HepG2 (cell line): ENCODE measurements around the gene TUT7. TPM values are rescaled to one million over a fixed set of nuclear protein-coding genes. Genes with fewer than 3 reads are reported as not detected.

Experiments
- EEA1 ChIP-seq: sonication (generic); formaldehyde crosslinking; IDR thresholded peaks from 2 replicates; pipeline ENCODE4 v1.5.1; 2020; ENCODE audit warnings: mild to moderate bottlenecking, missing genetic modification reagents, borderline replicate concordance
- MED1 ChIP-seq: sonication (generic); formaldehyde crosslinking; IDR thresholded peaks from 2 replicates; pipeline ENCODE4 v1.4.0; 2020; ENCODE audit warnings: missing genetic modification reagents
- POLR2AphosphoS5 ChIP-seq: IDR thresholded peaks from 2 replicates; pipeline ENCODE4 v1.6.1; 2012; ENCODE audit warnings: low read depth, low read length
- PRPF4 ChIP-seq: fragments of 200-400 bp; formaldehyde crosslinking; IDR thresholded peaks from 2 replicates; pipeline ENCODE4 v1.6.1; 2016; ENCODE audit warnings: low read length, low read depth; ENCODE audit not compliant: poor library complexity, severe bottlenecking
- SNAI1 ChIP-seq: sonication (generic); formaldehyde crosslinking; IDR thresholded peaks from 2 replicates; pipeline ENCODE4 v1.5.0; 2020; ENCODE audit warnings: mild to moderate bottlenecking, missing genetic modification reagents, borderline replicate concordance
- TMF1 ChIP-seq: sonication (generic); formaldehyde crosslinking; IDR thresholded peaks from 2 replicates; pipeline ENCODE4 v1.8.1; 2022; ENCODE audit warnings: low read depth, missing genetic modification reagents
- ZNF501 ChIP-seq: sonication (generic); formaldehyde crosslinking; IDR thresholded peaks from 2 replicates; pipeline ENCODE4 v1.5.1; 2020; ENCODE audit warnings: mild to moderate bottlenecking, moderate library complexity, missing genetic modification reagents
- ZNF543 ChIP-seq: sonication (generic); formaldehyde crosslinking; IDR thresholded peaks from 2 replicates; pipeline ENCODE4 v1.4.0; 2020; ENCODE audit warnings: mild to moderate bottlenecking, missing genetic modification reagents
- ZNF577 ChIP-seq: sonication (generic); formaldehyde crosslinking; IDR thresholded peaks from 2 replicates; pipeline ENCODE4 v1.4.0; 2020; ENCODE audit warnings: mild to moderate bottlenecking, low read depth, missing genetic modification reagents, borderline replicate concordance
- ZNF792 ChIP-seq: IDR thresholded peaks from 2 replicates; pipeline ENCODE4 v1.6.1; 2016
- polyA plus RNA-seq, 8 experiments: library from polyadenylated mRNA; depleted of rRNA in 3 of 8; stranded (reverse) in 7 of 8; unstranded in 1 of 8; fragments of >200 nt; fragmentation: Illumina TruSeq in 4 of 8; extraction: Trizol in 4 of 8; gene quantifications; 2 replicates each; pipeline versions ENCODE4 v1.2.1 to v1.2.3, GENCODE V29; 2011 to 2016; ENCODE audit warnings: low read depth in 4 of 8, missing spikeins in 1 of 8, mixed read lengths in 1 of 8; ENCODE audit not compliant: insufficient read depth in 1 of 8
- total RNA-seq, 5 experiments: library from RNA; depleted of rRNA; stranded (reverse); fragments of >200 nt; fragmentation: Illumina TruSeq; extraction: Trizol; gene quantifications; 2 replicates each; pipeline ENCODE4 v1.2.3, GENCODE V29; 2016; ENCODE audit warnings: low read depth in 1 of 5
- TF ChIP-seq, protein P1 (sequence below): sonication (generic); formaldehyde crosslinking; IDR thresholded peaks from 2 replicates; pipeline ENCODE4 v1.4.0; 2020; ENCODE audit warnings: missing genetic modification reagents, borderline replicate concordance
- TF ChIP-seq, protein P2 (sequence below), 2 experiments: fragments of 450-650 bp in 1 of 2; sonication (generic) in 1 of 2; formaldehyde crosslinking in 1 of 2; IDR thresholded peaks; 2 replicates each; pipeline versions ENCODE4 v1.6.1 to v1.8.0; 2016 to 2022; ENCODE audit warnings: antibody characterized with exemption in 1 of 2, mild to moderate bottlenecking in 1 of 2, missing genetic modification reagents in 1 of 2
- TF ChIP-seq, protein P3 (sequence below): sonication (generic); formaldehyde crosslinking; IDR thresholded peaks from 2 replicates; pipeline ENCODE4 v1.4.0; 2020; ENCODE audit warnings: missing genetic modification reagents

The TUT7 gene
- total and polyA plus RNA-seq, 2 of the 13 experiments (the other 11 are each of a cell fraction or from before 2014, with no cell fraction given): 12.0 to 19.4 TPM

DNA sequence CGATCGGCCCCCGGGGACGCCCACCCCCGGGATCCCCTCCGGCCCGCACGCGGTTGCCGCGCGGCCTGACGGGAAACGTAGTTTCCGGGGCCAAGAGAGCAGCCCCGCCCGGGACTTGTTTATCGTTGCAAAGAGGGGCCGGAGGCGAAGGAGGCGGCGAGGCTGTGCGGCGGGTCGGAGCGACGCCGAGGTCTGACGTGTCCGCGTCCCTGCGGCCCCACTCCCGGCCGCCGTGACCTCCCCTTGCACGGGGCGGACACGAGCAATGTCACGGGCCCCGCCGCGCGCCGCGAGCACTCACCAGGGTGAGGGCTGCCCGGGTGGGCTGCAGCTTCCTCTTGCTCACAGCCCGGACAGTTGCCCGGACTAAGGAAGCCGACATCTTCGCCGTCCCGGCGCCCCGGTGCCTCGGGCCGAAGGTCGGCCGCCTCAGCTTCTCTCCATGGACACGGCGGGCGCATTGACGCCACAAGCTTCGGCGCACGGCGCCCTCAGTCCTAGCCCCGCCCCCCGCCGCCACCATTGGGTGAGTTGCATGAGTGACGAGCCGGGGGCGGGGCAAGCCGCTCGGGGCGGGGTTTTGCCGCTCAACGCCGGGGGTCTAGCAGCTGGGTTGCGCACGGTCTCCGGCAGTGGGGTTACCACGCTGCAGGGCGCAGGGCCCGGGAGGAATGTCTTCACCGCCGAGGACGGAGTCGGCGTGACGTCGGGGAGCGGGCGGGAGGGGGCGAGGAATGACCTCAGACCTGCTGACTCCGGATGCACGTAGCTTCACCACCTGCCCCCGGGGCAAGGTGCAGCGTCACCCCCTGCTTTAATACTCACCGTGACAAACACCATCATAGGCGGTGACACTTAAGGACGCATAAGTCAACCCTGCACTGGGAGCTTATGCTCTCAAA is 71.9 kb downstream of the TUT7 start, which contains the start of gene ISCA1 (continued):
- TF ChIP-seq ZNF543 (CRISPR knock-in tag) (peak; percentile 90), EEA1 (CRISPR knock-in tag) (no peak), ZNF577 (CRISPR knock-in tag) (no peak), POLR2AphosphoS5 (peak; percentile 78), ZNF501 (CRISPR knock-in tag) (peak; percentile 69), MED1 (peak; percentile 19), TMF1 (CRISPR knock-in tag) (no peak), PRPF4 (no peak), ZNF792 (CRISPR knock-in tag) (0 out of 2 replicates have a peak, but pooled peaks have one; percentile 42), SNAI1 (CRISPR knock-in tag) (peak; percentile 54; the same call in 1 of the 2 replicates)
- TF ChIP-seq, protein P1, sequence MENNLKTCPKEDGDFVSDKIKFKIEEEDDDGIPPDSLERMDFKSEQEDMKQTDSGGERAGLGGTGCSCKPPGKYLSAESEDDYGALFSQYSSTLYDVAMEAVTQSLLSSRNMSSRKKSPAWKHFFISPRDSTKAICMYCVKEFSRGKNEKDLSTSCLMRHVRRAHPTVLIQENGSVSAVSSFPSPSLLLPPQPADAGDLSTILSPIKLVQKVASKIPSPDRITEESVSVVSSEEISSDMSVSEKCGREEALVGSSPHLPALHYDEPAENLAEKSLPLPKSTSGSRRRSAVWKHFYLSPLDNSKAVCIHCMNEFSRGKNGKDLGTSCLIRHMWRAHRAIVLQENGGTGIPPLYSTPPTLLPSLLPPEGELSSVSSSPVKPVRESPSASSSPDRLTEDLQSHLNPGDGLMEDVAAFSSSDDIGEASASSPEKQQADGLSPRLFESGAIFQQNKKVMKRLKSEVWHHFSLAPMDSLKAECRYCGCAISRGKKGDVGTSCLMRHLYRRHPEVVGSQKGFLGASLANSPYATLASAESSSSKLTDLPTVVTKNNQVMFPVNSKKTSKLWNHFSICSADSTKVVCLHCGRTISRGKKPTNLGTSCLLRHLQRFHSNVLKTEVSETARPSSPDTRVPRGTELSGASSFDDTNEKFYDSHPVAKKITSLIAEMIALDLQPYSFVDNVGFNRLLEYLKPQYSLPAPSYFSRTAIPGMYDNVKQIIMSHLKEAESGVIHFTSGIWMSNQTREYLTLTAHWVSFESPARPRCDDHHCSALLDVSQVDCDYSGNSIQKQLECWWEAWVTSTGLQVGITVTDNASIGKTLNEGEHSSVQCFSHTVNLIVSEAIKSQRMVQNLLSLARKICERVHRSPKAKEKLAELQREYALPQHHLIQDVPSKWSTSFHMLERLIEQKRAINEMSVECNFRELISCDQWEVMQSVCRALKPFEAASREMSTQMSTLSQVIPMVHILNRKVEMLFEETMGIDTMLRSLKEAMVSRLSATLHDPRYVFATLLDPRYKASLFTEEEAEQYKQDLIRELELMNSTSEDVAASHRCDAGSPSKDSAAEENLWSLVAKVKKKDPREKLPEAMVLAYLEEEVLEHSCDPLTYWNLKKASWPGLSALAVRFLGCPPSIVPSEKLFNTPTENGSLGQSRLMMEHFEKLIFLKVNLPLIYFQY (CRISPR knock-in tag): no peak
- TF ChIP-seq, protein P2, sequence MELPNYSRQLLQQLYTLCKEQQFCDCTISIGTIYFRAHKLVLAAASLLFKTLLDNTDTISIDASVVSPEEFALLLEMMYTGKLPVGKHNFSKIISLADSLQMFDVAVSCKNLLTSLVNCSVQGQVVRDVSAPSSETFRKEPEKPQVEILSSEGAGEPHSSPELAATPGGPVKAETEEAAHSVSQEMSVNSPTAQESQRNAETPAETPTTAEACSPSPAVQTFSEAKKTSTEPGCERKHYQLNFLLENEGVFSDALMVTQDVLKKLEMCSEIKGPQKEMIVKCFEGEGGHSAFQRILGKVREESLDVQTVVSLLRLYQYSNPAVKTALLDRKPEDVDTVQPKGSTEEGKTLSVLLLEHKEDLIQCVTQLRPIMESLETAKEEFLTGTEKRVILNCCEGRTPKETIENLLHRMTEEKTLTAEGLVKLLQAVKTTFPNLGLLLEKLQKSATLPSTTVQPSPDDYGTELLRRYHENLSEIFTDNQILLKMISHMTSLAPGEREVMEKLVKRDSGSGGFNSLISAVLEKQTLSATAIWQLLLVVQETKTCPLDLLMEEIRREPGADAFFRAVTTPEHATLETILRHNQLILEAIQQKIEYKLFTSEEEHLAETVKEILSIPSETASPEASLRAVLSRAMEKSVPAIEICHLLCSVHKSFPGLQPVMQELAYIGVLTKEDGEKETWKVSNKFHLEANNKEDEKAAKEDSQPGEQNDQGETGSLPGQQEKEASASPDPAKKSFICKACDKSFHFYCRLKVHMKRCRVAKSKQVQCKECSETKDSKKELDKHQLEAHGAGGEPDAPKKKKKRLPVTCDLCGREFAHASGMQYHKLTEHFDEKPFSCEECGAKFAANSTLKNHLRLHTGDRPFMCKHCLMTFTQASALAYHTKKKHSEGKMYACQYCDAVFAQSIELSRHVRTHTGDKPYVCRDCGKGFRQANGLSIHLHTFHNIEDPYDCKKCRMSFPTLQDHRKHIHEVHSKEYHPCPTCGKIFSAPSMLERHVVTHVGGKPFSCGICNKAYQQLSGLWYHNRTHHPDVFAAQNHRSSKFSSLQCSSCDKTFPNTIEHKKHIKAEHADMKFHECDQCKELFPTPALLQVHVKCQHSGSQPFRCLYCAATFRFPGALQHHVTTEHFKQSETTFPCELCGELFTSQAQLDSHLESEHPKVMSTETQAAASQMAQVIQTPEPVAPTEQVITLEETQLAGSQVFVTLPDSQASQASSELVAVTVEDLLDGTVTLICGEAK (IDR thresholded peaks at IDR 0.05): no peak
- TF ChIP-seq, protein P2 (CRISPR knock-in tag; IDR thresholded peaks at IDR 0.05): no peak; the same call in 1 of the 2 replicates
- TF ChIP-seq, protein P3, sequence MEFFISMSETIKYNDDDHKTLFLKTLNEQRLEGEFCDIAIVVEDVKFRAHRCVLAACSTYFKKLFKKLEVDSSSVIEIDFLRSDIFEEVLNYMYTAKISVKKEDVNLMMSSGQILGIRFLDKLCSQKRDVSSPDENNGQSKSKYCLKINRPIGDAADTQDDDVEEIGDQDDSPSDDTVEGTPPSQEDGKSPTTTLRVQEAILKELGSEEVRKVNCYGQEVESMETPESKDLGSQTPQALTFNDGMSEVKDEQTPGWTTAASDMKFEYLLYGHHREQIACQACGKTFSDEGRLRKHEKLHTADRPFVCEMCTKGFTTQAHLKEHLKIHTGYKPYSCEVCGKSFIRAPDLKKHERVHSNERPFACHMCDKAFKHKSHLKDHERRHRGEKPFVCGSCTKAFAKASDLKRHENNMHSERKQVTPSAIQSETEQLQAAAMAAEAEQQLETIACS: 0 out of 2 replicates have a peak, but pooled peaks have one; percentile 13
